Ishikawa (cell line): ENCODE measurements around the gene PLN.

ENCODE experiments used
- CEBPB ChIP-seq: IDR thresholded peaks from 2 replicates; pipeline ENCODE4 v1.6.1; 2012
- CREB1 ChIP-seq: IDR thresholded peaks from 2 replicates; pipeline ENCODE4 v1.6.1; 2012; ENCODE audit warnings: low read depth
- EGR1 ChIP-seq: IDR thresholded peaks from 2 replicates; pipeline ENCODE4 v1.6.1; 2012
- EP300 ChIP-seq: IDR thresholded peaks from 2 replicates; pipeline ENCODE4 v1.6.1; 2012; ENCODE audit warnings: borderline replicate concordance
- FOXM1 ChIP-seq: IDR thresholded peaks from 2 replicates; pipeline ENCODE4 v1.6.1; 2012; ENCODE audit warnings: low read depth, borderline replicate concordance
- NFIC ChIP-seq: IDR thresholded peaks from 2 replicates; pipeline ENCODE4 v1.6.1; 2012
- RAD21 ChIP-seq: IDR thresholded peaks from 2 replicates; pipeline ENCODE4 v1.6.1; 2012; ENCODE audit warnings: low read depth
- REST ChIP-seq: IDR thresholded peaks from 2 replicates; pipeline ENCODE4 v1.6.1; 2012; ENCODE audit warnings: low read depth, mild to moderate bottlenecking
- TAF1 ChIP-seq: IDR thresholded peaks from 2 replicates; pipeline ENCODE4 v1.6.1; 2012; ENCODE audit warnings: low read depth, mild to moderate bottlenecking
- TCF12 ChIP-seq: IDR thresholded peaks from 2 replicates; pipeline ENCODE4 v1.6.1; 2012; ENCODE audit warnings: low read depth
- TEAD4 ChIP-seq: IDR thresholded peaks from 2 replicates; pipeline ENCODE4 v1.6.1; 2012
- YY1 ChIP-seq: IDR thresholded peaks from 2 replicates; pipeline ENCODE4 v1.6.1; 2012; ENCODE audit warnings: low read depth
- ZBTB7A ChIP-seq: IDR thresholded peaks from 2 replicates; pipeline ENCODE4 v1.6.1; 2012; ENCODE audit warnings: low read depth
- TF ChIP-seq, protein P1 (sequence below): IDR thresholded peaks from 2 replicates; pipeline ENCODE4 v1.6.1; 2012
- TF ChIP-seq, protein P2 (sequence below): IDR thresholded peaks from 2 replicates; pipeline ENCODE4 v1.6.1; 2012

The PLN gene

DNA sequence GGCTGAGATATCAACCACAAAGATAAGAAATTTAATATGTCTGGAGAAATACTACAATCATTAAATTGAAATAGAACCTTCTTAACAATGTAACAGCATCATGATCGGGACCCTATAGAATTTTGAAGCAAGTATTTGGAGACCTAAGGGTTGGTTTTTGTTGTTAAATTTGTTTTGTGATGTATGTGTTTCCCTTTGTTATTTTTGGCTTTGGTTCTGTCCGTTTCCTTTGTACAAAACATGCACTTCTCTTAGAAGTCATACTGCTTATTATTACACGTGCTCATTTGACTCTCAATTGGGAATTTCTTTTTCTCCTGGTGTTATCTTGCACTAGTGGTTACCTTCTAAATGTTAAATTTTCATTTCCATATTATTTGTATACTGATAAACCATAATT lies 4.0 kb upstream of the PLN start:
- TF ChIP-seq FOXM1 (no peak), EP300 (no peak), CREB1 (no peak), RAD21 (no peak), YY1 (no peak)
- TF ChIP-seq, protein P1, sequence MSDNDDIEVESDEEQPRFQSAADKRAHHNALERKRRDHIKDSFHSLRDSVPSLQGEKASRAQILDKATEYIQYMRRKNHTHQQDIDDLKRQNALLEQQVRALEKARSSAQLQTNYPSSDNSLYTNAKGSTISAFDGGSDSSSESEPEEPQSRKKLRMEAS, result no peak

DNA sequence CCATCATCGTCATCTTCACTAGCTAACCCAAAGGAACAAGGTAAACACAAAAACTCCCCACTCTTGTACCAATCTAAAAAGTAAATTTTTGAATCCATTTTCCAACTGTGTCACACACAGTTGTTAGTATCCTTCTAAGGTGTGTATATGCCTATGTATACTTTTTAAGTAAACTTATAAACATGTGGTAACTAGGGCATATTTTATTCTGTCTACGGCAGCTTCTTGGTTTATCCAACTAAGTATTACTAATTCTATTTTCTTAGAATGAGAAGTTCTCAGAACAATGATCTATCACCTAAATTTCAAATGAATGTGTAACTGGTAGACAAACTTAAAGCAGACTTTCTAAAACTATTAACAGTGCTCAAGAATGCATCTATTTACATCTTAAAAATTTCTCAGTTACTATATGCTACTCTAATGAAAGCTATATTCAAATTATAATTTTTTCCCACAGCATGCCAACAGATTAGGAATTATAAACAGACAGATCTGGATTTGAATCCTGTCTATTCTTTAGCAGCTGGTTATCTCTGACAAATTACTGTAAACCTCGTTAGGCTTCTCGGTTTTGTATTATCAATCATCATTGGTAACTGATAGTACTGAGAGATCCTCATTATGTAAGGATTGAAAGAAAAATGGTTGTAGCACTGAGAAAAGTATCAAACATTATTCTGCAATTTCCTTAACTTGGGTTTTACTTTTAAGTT lies 1.8 kb upstream of the PLN start:
- TF ChIP-seq FOXM1 (no peak), EP300 (no peak), EGR1 (no peak), CEBPB (no peak), TAF1 (no peak), NFIC (no peak), REST (no peak), YY1 (no peak), TCF12 (no peak)
- TF ChIP-seq, protein P1, result no peak
- TF ChIP-seq, protein P2, sequence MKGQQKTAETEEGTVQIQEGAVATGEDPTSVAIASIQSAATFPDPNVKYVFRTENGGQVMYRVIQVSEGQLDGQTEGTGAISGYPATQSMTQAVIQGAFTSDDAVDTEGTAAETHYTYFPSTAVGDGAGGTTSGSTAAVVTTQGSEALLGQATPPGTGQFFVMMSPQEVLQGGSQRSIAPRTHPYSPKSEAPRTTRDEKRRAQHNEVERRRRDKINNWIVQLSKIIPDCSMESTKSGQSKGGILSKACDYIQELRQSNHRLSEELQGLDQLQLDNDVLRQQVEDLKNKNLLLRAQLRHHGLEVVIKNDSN, result no peak

GRCh38 chr6:118546880-118547218 lies 1.2 kb upstream of the PLN start:
- TF ChIP-seq EGR1 (no peak), NFIC (no peak), FOXM1 (no peak), CEBPB (no peak), TAF1 (no peak), TEAD4 (no peak), ZBTB7A (no peak), EP300 (no peak), TCF12 (no peak), RAD21 (no peak), YY1 (no peak), CREB1 (no peak), REST (no peak)
- TF ChIP-seq, protein P2, result no peak
- TF ChIP-seq, protein P1, result no peak

DNA sequence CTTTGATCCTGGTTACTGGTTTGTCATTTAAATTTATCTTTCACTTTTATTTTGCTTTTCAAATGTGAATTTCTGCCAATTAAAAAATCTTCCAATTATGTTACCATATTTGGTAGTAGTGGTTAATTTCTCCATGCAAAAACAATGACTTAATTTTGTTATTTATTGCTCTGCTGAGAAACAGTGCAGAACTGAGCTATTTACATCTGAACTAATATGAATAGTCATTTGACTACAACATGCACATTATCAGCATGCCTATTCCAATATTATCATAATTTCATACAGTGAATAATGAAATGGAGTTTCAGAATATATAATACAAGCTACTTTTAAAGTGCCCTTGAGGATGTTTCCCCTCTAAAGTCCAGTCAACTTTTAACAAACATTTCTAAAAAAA lies 517 bp downstream of the PLN start:
- TF ChIP-seq ZBTB7A, result no peak
- no peak for TF ChIP-seq TAF1
- no peak for TF ChIP-seq CEBPB
- no peak for TF ChIP-seq EGR1
- no peak for TF ChIP-seq RAD21
- TF ChIP-seq CREB1, result no peak
- TF ChIP-seq, protein P1, result no peak
- TF ChIP-seq NFIC, result no peak
- TF ChIP-seq, protein P2, result no peak
- TF ChIP-seq REST, result no peak
- no peak for TF ChIP-seq TCF12
- no peak for TF ChIP-seq FOXM1
- TF ChIP-seq EP300, result no peak
- TF ChIP-seq YY1, result no peak
- no peak for TF ChIP-seq TEAD4
